GM18519 (cell line): ENCODE results near the gene RERE.

Source experiments
- ATAC-seq: cut with Tn5 transposase; IDR thresholded peaks from one replicate; pipeline ENCODE4 v1.9.1; 2021; ENCODE audit warnings: mild to moderate bottlenecking, moderate library complexity; ENCODE audit not compliant: unreplicated experiment, low FRiP score

Gene RERE

GRCh38 chr1:8817412-8818324 lies at the start of gene RERE:
TSS of gene RERE (minus strand) at chr1:8817640.
- peak; percentile 76 for ATAC-seq

GRCh38 chr1:8866792-8867415 lies 49.5 kb upstream of the RERE start:
- no peak for ATAC-seq

GRCh38 chr1:8866173-8866791 lies 48.8 kb upstream of the RERE start:
- no peak for ATAC-seq

GRCh38 chr1:8864713-8865344 lies 47.4 kb upstream of the RERE start:
- ATAC-seq = no peak

GRCh38 chr1:8863794-8864233 lies 46.4 kb upstream of the RERE start:
- no peak for ATAC-seq

GRCh38 chr1:8863138-8863537 lies 45.7 kb upstream of the RERE start:
- ATAC-seq = no peak

GRCh38 chr1:8862528-8862927 lies 45.1 kb upstream of the RERE start:
- ATAC-seq = no peak

GRCh38 chr1:8860738-8861516 lies 43.5 kb upstream of the RERE start:
- no peak for ATAC-seq

- no peak for ATAC-seq
Measured at GRCh38 chr1:8858888-8859706, 41.7 kb upstream of the RERE start.

- no peak for ATAC-seq
Measured at GRCh38 chr1:8858112-8858668, 40.8 kb upstream of the RERE start.

GRCh38 chr1:8856689-8857412 lies 39.4 kb upstream of the RERE start:
- ATAC-seq = no peak

- no peak for ATAC-seq
Measured at GRCh38 chr1:8854240-8854639, 36.8 kb upstream of the RERE start.

- ATAC-seq = no peak
Measured at GRCh38 chr1:8851060-8851459, 33.6 kb upstream of the RERE start.

- no peak for ATAC-seq
Measured at GRCh38 chr1:8848663-8849386, 31.4 kb upstream of the RERE start.

GRCh38 chr1:8847990-8848389 lies 30.6 kb upstream of the RERE start:
- no peak for ATAC-seq

- no peak for ATAC-seq
Measured at GRCh38 chr1:8846263-8846662, 28.8 kb upstream of the RERE start.
